IMR-90 (cell line): ENCODE results near the gene CCT3. TPM values are rescaled to one million over a fixed set of nuclear protein-coding genes. Genes with fewer than 3 reads are reported as not detected.

Source experiments
- ATAC-seq: fragments of 200-7000 bp; cut with Tn5 transposase; 2 replicates; pipeline ENCODE4 v1.9.1; 2020; ENCODE audit warnings: low read depth, mild to moderate bottlenecking, moderate library complexity
- BruUV-seq: library from RNA; stranded (reverse); fragments of 400-500 nt; replicated peaks from 2 replicates; lab custom pipeline; 2021; lab: Mats Ljungman, UMichigan
- CTCF ChIA-PET: fragments of 300-600 bp; formaldehyde crosslinking; extraction: SDS; loops from one replicate; lab custom pipeline; 2021; ENCODE audit warnings: antibody characterized with exemption; lab: Yijun Ruan, JAX
- POLR2A ChIA-PET: fragments of 300-600 bp; sonication (Branson Sonifier 250); formaldehyde crosslinking; loops from one replicate; lab custom pipeline; 2022; ENCODE audit warnings: antibody characterized with exemption; ENCODE audit not compliant: unreplicated experiment; lab: Charles Lee
- DNase-seq: peaks from one replicate; pipeline ENCODE4 v3.0.0; 2013
- H2AFZ ChIP-seq: replicated peaks from 2 replicates; pipeline ENCODE3; 2013; ENCODE audit warnings: low read length, mild to moderate bottlenecking; ENCODE audit not compliant: poor library complexity
- H2AK5ac ChIP-seq: 2 replicates; pipeline ENCODE4 v1.6.1; 2013; ENCODE audit warnings: low read depth, low read length, inconsistent platforms
- H2AK9ac ChIP-seq: replicated peaks from 2 replicates; pipeline ENCODE3; 2013; ENCODE audit warnings: mild to moderate bottlenecking, low read depth, low read length, moderate library complexity; ENCODE audit not compliant: poor library complexity
- H2BK120ac ChIP-seq: 2 replicates; pipeline ENCODE4 v1.6.1; 2013; ENCODE audit warnings: low read depth, low read length, inconsistent platforms
- H2BK15ac ChIP-seq: 3 replicates; pipeline ENCODE4 v1.6.1; 2013; ENCODE audit warnings: low read depth, low read length, inconsistent platforms
- H2BK20ac ChIP-seq: 2 replicates; pipeline ENCODE4 v1.6.1; 2013; ENCODE audit warnings: low read depth, mild to moderate bottlenecking, inconsistent platforms, low read length, moderate library complexity
- H2BK5ac ChIP-seq: 2 replicates; pipeline ENCODE4 v1.6.1; 2013; ENCODE audit warnings: mild to moderate bottlenecking, low read depth, low read length, inconsistent platforms; ENCODE audit not compliant: poor library complexity, severe bottlenecking
- H3K14ac ChIP-seq: replicated peaks from 2 replicates; pipeline ENCODE4 v1.6.1; 2013; ENCODE audit warnings: low read depth, low read length, inconsistent platforms
- H3K18ac ChIP-seq: 2 replicates; pipeline ENCODE4 v1.6.1; 2013; ENCODE audit warnings: low read depth, low read length, control low read depth
- H3K23ac ChIP-seq: 2 replicates; pipeline ENCODE4 v1.6.1; 2013; ENCODE audit warnings: low read depth, low read length, inconsistent platforms
- H3K27ac ChIP-seq: 2 replicates; pipeline ENCODE4 v1.5.1; 2013; ENCODE audit warnings: mild to moderate bottlenecking, control low read depth, low read length; ENCODE audit not compliant: insufficient read depth
- H3K27me3 ChIP-seq: 2 replicates; pipeline ENCODE4 v1.6.1; 2013; ENCODE audit warnings: low read length; ENCODE audit not compliant: control insufficient read depth, insufficient read depth
- H3K36me3 ChIP-seq: 2 replicates; pipeline ENCODE4 v1.6.1; 2013; ENCODE audit warnings: low read length, mixed read lengths; ENCODE audit not compliant: control insufficient read depth, insufficient read depth
- H3K4ac ChIP-seq: 2 replicates; pipeline ENCODE4 v1.6.1; 2013; ENCODE audit warnings: low read depth, low read length, inconsistent platforms
- H3K4me1 ChIP-seq: 2 replicates; pipeline ENCODE4 v1.6.1; 2013; ENCODE audit warnings: low read length, mixed read lengths; ENCODE audit not compliant: control insufficient read depth, insufficient read depth
- H3K4me2 ChIP-seq: 2 replicates; pipeline ENCODE4 v1.6.1; 2013; ENCODE audit warnings: low read depth, mild to moderate bottlenecking, control low read depth, low read length, moderate library complexity
- H3K4me3 ChIP-seq: 2 replicates; pipeline ENCODE4 v1.5.1; 2013; ENCODE audit warnings: low read depth, mild to moderate bottlenecking, control low read depth, low read length, moderate library complexity; ENCODE audit not compliant: insufficient read depth
- H3K56ac ChIP-seq: 2 replicates; pipeline ENCODE4 v1.6.1; 2013; ENCODE audit warnings: low read length, inconsistent platforms; ENCODE audit not compliant: insufficient read depth; ENCODE audit errors: extremely low read depth
- H3K79me1 ChIP-seq, 2 experiments: 2 replicates each; pipeline ENCODE4 v1.6.1; 2013; ENCODE audit warnings: low read length in 2 of 2, inconsistent platforms in 1 of 2, low read depth in 1 of 2
- H3K9ac ChIP-seq: 2 replicates; pipeline ENCODE4 v1.6.1; 2013; ENCODE audit warnings: low read depth, low read length, control low read depth
- H3K9me1 ChIP-seq: 2 replicates; pipeline ENCODE4 v1.6.1; 2013; ENCODE audit warnings: low read length, inconsistent platforms; ENCODE audit not compliant: insufficient read depth
- H3K9me3 ChIP-seq: 2 replicates; pipeline ENCODE4 v1.6.1; 2013; ENCODE audit warnings: low read length; ENCODE audit not compliant: control insufficient read depth, insufficient read depth
- H4K20me1 ChIP-seq: 2 replicates; pipeline ENCODE4 v1.6.1; 2013; ENCODE audit warnings: low read length, inconsistent platforms; ENCODE audit not compliant: insufficient read depth
- H4K5ac ChIP-seq: 2 replicates; pipeline ENCODE4 v1.6.1; 2013; ENCODE audit warnings: mild to moderate bottlenecking, low read depth, low read length, control low read depth
- H4K8ac ChIP-seq, 2 experiments: 2 replicates each; pipeline ENCODE4 v1.6.1; 2013; ENCODE audit warnings: low read depth in 2 of 2, low read length in 2 of 2, control low read depth in 1 of 2, inconsistent platforms in 1 of 2
- H4K91ac ChIP-seq: 2 replicates; pipeline ENCODE4 v1.6.1; 2013; ENCODE audit warnings: low read depth, low read length, inconsistent platforms; ENCODE audit not compliant: insufficient read depth
- CHD1 ChIP-seq: IDR thresholded peaks from 2 replicates; pipeline ENCODE4 v1.6.1; 2012; ENCODE audit warnings: low read depth, low read length, improper control_type of control experiment
- FOS ChIP-seq: fragments of 150-350 bp; IDR thresholded peaks from 2 replicates; pipeline ENCODE4 v1.6.1; 2016; ENCODE audit warnings: low read depth, low read length
- dilution Hi-C: fragments of 300-500 bp; cut with HindIII; formaldehyde crosslinking; loops from one replicate; pipeline ENCODE4 v1.14.3; 2018; ENCODE audit warnings: low sequenced_read_pairs; ENCODE audit not compliant: unreplicated experiment
- in situ Hi-C: fragments of 300-500 bp; cut with MboI; formaldehyde crosslinking; loops from 3 replicates; pipeline ENCODE4 v1.14.3; 2019; ENCODE audit warnings: low sequenced_read_pairs, inconsistent platforms, mixed read lengths
- intact Hi-C: fragments of 100-400 bp; cut with micrococcal nuclease; formaldehyde crosslinking; loops from 2 replicates; pipeline ENCODE4 v1.10.0; 2022
- polyA plus RNA-seq, 3 experiments: library from polyadenylated mRNA; depleted of rRNA; stranded (reverse); fragments of >200 nt; gene quantifications; 2 replicates each; pipeline ENCODE4 v1.2.3, GENCODE V29; 2012; ENCODE audit warnings: low replicate concordance in 1 of 3
- total RNA-seq: library from RNA; depleted of rRNA; stranded (reverse); fragments of >200 nt; gene quantifications from 2 replicates; pipeline ENCODE4 v1.2.3, GENCODE V29; 2012
- TF ChIP-seq, protein P1 (sequence below): fragments of 150-350 bp; IDR thresholded peaks from 2 replicates; pipeline ENCODE4 v1.6.1; 2017; ENCODE audit warnings: mild to moderate bottlenecking, antibody characterized with exemption, low read length, low read depth

The CCT3 gene
- total and polyA plus RNA-seq, 2 of the 4 experiments (the other 2 are of a cell fraction), result 313 to 595 TPM

DNA sequence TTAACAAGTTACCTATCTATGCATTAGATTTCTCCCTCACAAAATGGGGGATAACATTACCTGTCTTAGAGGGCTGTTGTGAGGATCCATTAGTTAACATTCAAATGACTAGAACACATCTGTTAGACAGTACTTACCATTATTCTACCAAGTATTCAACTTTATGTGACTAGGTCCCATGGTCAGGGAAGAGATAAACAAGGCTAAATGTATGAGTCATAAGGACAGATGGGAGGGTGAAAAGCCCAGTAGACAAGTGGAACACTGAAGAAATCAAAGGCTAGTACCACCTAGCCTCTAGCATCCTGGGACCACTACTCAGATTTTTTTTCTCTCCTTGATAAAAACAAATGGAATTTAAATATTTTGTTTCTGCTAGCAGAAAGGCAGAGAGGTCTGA lies 30.0 kb downstream of the CCT3 start:
- Histone ChIP-seq H3K18ac (no peak overlapping the region), H2BK120ac (no peak overlapping the region), H4K20me1 (peaks cover 8% of the 10 kb centered on the region; the same call in 1 of the 2 replicates), H3K9me3 (no peaks in the 10 kb centered on the region), H2BK15ac (no peak overlapping the region), H4K8ac (no peak overlapping the region), H2BK20ac (no peak overlapping the region), H2AK9ac (no peak overlapping the region), H2AK5ac (no peak overlapping the region), H3K9ac (no peak overlapping the region), H3K27me3 (no peaks in the 10 kb centered on the region), H3K56ac (no peak overlapping the region), H3K36me3 (peaks cover 52% of the 10 kb centered on the region), H3K79me1 (peaks cover 9 to 25% of the 10 kb centered on the region in 2 experiments; a peak in 2 of 4 replicates), H3K4me3 (no peak overlapping the region), H4K5ac (no peak overlapping the region), H3K9me1 (peaks cover 9% of the 10 kb centered on the region), H4K91ac (no peak overlapping the region), H3K14ac (no peak overlapping the region), H3K23ac (no peak overlapping the region), H2BK5ac (peak overlapping the region; percentile 38), H2AFZ (no peak overlapping the region), H3K4me1 (peaks cover 5% of the 10 kb centered on the region), H3K4ac (no peak overlapping the region), H3K4me2 (no peak overlapping the region), H3K27ac (no peak overlapping the region)
- ChIA-PET POLR2A (no interaction called here), CTCF (no interaction called here)
- intact Hi-C loops (no loop called here), dilution Hi-C loops (no loop called here), in situ Hi-C loops (no loop called here)
- no TSS peak for BruUV-seq
- peak; percentile 90 for TF ChIP-seq FOS
- TF ChIP-seq CHD1, result no peak
- TF ChIP-seq, protein P1, sequence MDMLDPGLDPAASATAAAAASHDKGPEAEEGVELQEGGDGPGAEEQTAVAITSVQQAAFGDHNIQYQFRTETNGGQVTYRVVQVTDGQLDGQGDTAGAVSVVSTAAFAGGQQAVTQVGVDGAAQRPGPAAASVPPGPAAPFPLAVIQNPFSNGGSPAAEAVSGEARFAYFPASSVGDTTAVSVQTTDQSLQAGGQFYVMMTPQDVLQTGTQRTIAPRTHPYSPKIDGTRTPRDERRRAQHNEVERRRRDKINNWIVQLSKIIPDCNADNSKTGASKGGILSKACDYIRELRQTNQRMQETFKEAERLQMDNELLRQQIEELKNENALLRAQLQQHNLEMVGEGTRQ, result peak; percentile 15; the same call in 1 of the 2 replicates
- peak; percentile 92 for ATAC-seq
- peak; percentile 83 for DNase-seq
